ENCODE measurements around the gene PHGDH. TPM values are rescaled to one million over a fixed set of nuclear protein-coding genes. Genes with fewer than 3 reads are reported as not detected.

Gene PHGDH
- polyA plus RNA-seq (2013, experiment 1 of 2): 73.6 TPM
- 72.3 TPM for polyA plus RNA-seq (2013, experiment 2 of 2)

GRCh38 chr1:119711804-119712341 lies at the start of gene PHGDH:
Gene PHGDH, plus strand, starts transcription at chr1:119711934. Its CDS starts 89 bp downstream, at chr1:119712023.
- Histone ChIP-seq H4K91ac (ENCODE audit: low read length) (peak within 1 kb of the TSS; percentile 56), H2BK120ac (ENCODE audit: low read depth, low read length) (peak within 1 kb of the TSS; percentile 89), H3K4me2 (ENCODE audit: low read length, poor library complexity, severe bottlenecking) (peak within 1 kb of the TSS; percentile 78), H2BK15ac (ENCODE audit: low read depth, poor library complexity, severe bottlenecking) (peak within 1 kb of the TSS; percentile 91), H2BK5ac (ENCODE audit: low read depth, low read length, poor library complexity, severe bottlenecking) (no peak within 1 kb of the TSS), H2AFZ (ENCODE audit: low read depth, low read length) (peak within 1 kb of the TSS; percentile 75), H3K27ac (ENCODE audit: low read length, poor library complexity, severe bottlenecking) (peak within 1 kb of the TSS; percentile 33), H3K4ac (ENCODE audit: low read depth in 1 of 2, low read length in 2 of 2) (peak within 1 kb of the TSS; percentile 44 to 85), H3K14ac (ENCODE audit: low read length in 2 of 2) (no peak within 1 kb of the TSS), H3K9ac (ENCODE audit: low read length) (peak within 1 kb of the TSS; percentile 88), H3K79me1 (replicated peaks; ENCODE audit: low read length, poor library complexity, severe bottlenecking) (peaks cover 14% of the 10 kb centered on the region), H4K8ac (ENCODE audit: low read length) (peak within 1 kb of the TSS; percentile 66), H2AK5ac (ENCODE audit: low read length, severe bottlenecking) (no peak within 1 kb of the TSS), H3K4me1 (ENCODE audit: control insufficient read depth, insufficient read depth, low read depth, low read length) (peaks cover 11% of the 10 kb centered on the region), H2BK12ac (ENCODE audit: low read length in 2 of 2) (peak within 1 kb of the TSS in 1 of 2 experiments; percentile 1), H3K18ac (ENCODE audit: low read depth in 1 of 2, low read length in 2 of 2) (peak within 1 kb of the TSS; percentile 54 to 88), H3K4me3 (ENCODE audit: insufficient read depth in 1 of 2, low read depth in 1 of 2, low read length in 2 of 2) (peak within 1 kb of the TSS; percentile 75 to 97), H3K36me3 (ENCODE audit: control insufficient read depth in 1 of 2, insufficient read depth in 2 of 2, low read depth in 1 of 2, low read length in 2 of 2) (no peaks in the 10 kb centered on the region), H3K9me3 (ENCODE audit: control insufficient read depth, low read length) (no peaks in the 10 kb centered on the region), H3K27me3 (ENCODE audit: control insufficient read depth in 1 of 2, insufficient read depth in 1 of 2, low read length in 2 of 2) (peaks cover 3 to 11% of the 10 kb centered on the region in 2 experiments), H3K23ac (ENCODE audit: low read length in 2 of 2) (peak within 1 kb of the TSS in 1 of 2 experiments; percentile 2)
- peak; percentile 90 for DNase-seq
- WGBS: under 1% methylated on average over 27 of the region's 27 CpGs

- no peak overlapping the region for H3K14ac ChIP-seq (ENCODE audit: low read length in 2 of 2)
- H2AFZ ChIP-seq (ENCODE audit: low read depth, low read length): no peak overlapping the region
- WGBS: 53% methylated on average over 3 of the region's 3 CpGs
- H3K23ac ChIP-seq (ENCODE audit: low read length in 2 of 2): no peak overlapping the region
- H3K4me1 ChIP-seq (ENCODE audit: control insufficient read depth, insufficient read depth, low read depth, low read length): peaks cover 4% of the 10 kb centered on the region
- H3K9me3 ChIP-seq (ENCODE audit: control insufficient read depth, low read length): no peaks in the 10 kb centered on the region
- H3K4ac ChIP-seq (ENCODE audit: low read depth in 1 of 2, low read length in 2 of 2): no peak overlapping the region
- H3K27me3 ChIP-seq (ENCODE audit: control insufficient read depth in 1 of 2, insufficient read depth in 1 of 2, low read length in 2 of 2): peaks cover 0 to 16% of the 10 kb centered on the region in 2 experiments
- H3K36me3 ChIP-seq (ENCODE audit: control insufficient read depth in 1 of 2, insufficient read depth in 2 of 2, low read depth in 1 of 2, low read length in 2 of 2): no peaks in the 10 kb centered on the region
- no peak for DNase-seq
- no peak overlapping the region for H2BK5ac ChIP-seq (ENCODE audit: low read depth, low read length, poor library complexity, severe bottlenecking)
- H3K18ac ChIP-seq (ENCODE audit: low read depth in 1 of 2, low read length in 2 of 2): no peak overlapping the region
- no peak overlapping the region for H3K4me3 ChIP-seq (ENCODE audit: insufficient read depth in 1 of 2, low read depth in 1 of 2, low read length in 2 of 2)
- H3K27ac ChIP-seq (ENCODE audit: low read length, poor library complexity, severe bottlenecking): no peak overlapping the region
- no peak overlapping the region for H4K91ac ChIP-seq (ENCODE audit: low read length)
- H4K8ac ChIP-seq (ENCODE audit: low read length): no peak overlapping the region
- no peak overlapping the region for H3K4me2 ChIP-seq (ENCODE audit: low read length, poor library complexity, severe bottlenecking)
- no peak overlapping the region for H2BK12ac ChIP-seq (ENCODE audit: low read length in 2 of 2)
- no peak overlapping the region for H2BK120ac ChIP-seq (ENCODE audit: low read depth, low read length)
- no peak overlapping the region for H2BK15ac ChIP-seq (ENCODE audit: low read depth, poor library complexity, severe bottlenecking)
- H2AK5ac ChIP-seq (ENCODE audit: low read length, severe bottlenecking): no peak overlapping the region
- no peak overlapping the region for H3K9ac ChIP-seq (ENCODE audit: low read length)
- H3K79me1 ChIP-seq (replicated peaks; ENCODE audit: low read length, poor library complexity, severe bottlenecking): no peaks in the 10 kb centered on the region
Measured at GRCh38 chr1:119662034-119662437, 49.7 kb upstream of the PHGDH start.

GRCh38 chr1:119664067-119664466 lies 47.7 kb upstream of the PHGDH start:
- Histone ChIP-seq H4K8ac (ENCODE audit: low read length) (no peak overlapping the region), H3K27ac (ENCODE audit: low read length, poor library complexity, severe bottlenecking) (no peak overlapping the region), H3K27me3 (ENCODE audit: control insufficient read depth in 1 of 2, insufficient read depth in 1 of 2, low read length in 2 of 2) (peaks cover 0 to 16% of the 10 kb centered on the region in 2 experiments), H3K14ac (ENCODE audit: low read length in 2 of 2) (no peak overlapping the region), H3K79me1 (replicated peaks; ENCODE audit: low read length, poor library complexity, severe bottlenecking) (no peaks in the 10 kb centered on the region), H3K9me3 (ENCODE audit: control insufficient read depth, low read length) (no peaks in the 10 kb centered on the region), H3K23ac (ENCODE audit: low read length in 2 of 2) (no peak overlapping the region), H3K4me1 (ENCODE audit: control insufficient read depth, insufficient read depth, low read depth, low read length) (peaks cover 4% of the 10 kb centered on the region), H3K4me3 (ENCODE audit: insufficient read depth in 1 of 2, low read depth in 1 of 2, low read length in 2 of 2) (no peak overlapping the region), H2BK12ac (ENCODE audit: low read length in 2 of 2) (no peak overlapping the region), H2BK15ac (ENCODE audit: low read depth, poor library complexity, severe bottlenecking) (no peak overlapping the region), H2BK5ac (ENCODE audit: low read depth, low read length, poor library complexity, severe bottlenecking) (no peak overlapping the region), H3K4me2 (ENCODE audit: low read length, poor library complexity, severe bottlenecking) (no peak overlapping the region), H3K4ac (ENCODE audit: low read depth in 1 of 2, low read length in 2 of 2) (no peak overlapping the region), H3K9ac (ENCODE audit: low read length) (no peak overlapping the region), H2BK120ac (ENCODE audit: low read depth, low read length) (no peak overlapping the region), H4K91ac (ENCODE audit: low read length) (no peak overlapping the region), H2AK5ac (ENCODE audit: low read length, severe bottlenecking) (peak overlapping the region; percentile 26), H3K18ac (ENCODE audit: low read depth in 1 of 2, low read length in 2 of 2) (no peak overlapping the region), H2AFZ (ENCODE audit: low read depth, low read length) (no peak overlapping the region), H3K36me3 (ENCODE audit: control insufficient read depth in 1 of 2, insufficient read depth in 2 of 2, low read depth in 1 of 2, low read length in 2 of 2) (no peaks in the 10 kb centered on the region)
- WGBS: 61% methylated on average over 5 of the region's 5 CpGs
- DNase-seq: no peak

GRCh38 chr1:119667173-119667572 lies 44.6 kb upstream of the PHGDH start:
- Histone ChIP-seq H3K23ac (ENCODE audit: low read length in 2 of 2) (no peak overlapping the region), H3K79me1 (replicated peaks; ENCODE audit: low read length, poor library complexity, severe bottlenecking) (no peaks in the 10 kb centered on the region), H3K9ac (ENCODE audit: low read length) (no peak overlapping the region), H3K36me3 (ENCODE audit: control insufficient read depth in 1 of 2, insufficient read depth in 2 of 2, low read depth in 1 of 2, low read length in 2 of 2) (no peaks in the 10 kb centered on the region), H4K91ac (ENCODE audit: low read length) (no peak overlapping the region), H2BK120ac (ENCODE audit: low read depth, low read length) (no peak overlapping the region), H3K4ac (ENCODE audit: low read depth in 1 of 2, low read length in 2 of 2) (no peak overlapping the region), H3K4me2 (ENCODE audit: low read length, poor library complexity, severe bottlenecking) (no peak overlapping the region), H4K8ac (ENCODE audit: low read length) (no peak overlapping the region), H2BK12ac (ENCODE audit: low read length in 2 of 2) (no peak overlapping the region), H3K9me3 (ENCODE audit: control insufficient read depth, low read length) (no peaks in the 10 kb centered on the region), H3K18ac (ENCODE audit: low read depth in 1 of 2, low read length in 2 of 2) (no peak overlapping the region), H3K4me1 (ENCODE audit: control insufficient read depth, insufficient read depth, low read depth, low read length) (no peaks in the 10 kb centered on the region), H3K27ac (ENCODE audit: low read length, poor library complexity, severe bottlenecking) (no peak overlapping the region), H2AFZ (ENCODE audit: low read depth, low read length) (no peak overlapping the region), H2BK5ac (ENCODE audit: low read depth, low read length, poor library complexity, severe bottlenecking) (no peak overlapping the region), H3K27me3 (ENCODE audit: control insufficient read depth in 1 of 2, insufficient read depth in 1 of 2, low read length in 2 of 2) (peaks cover 0 to 16% of the 10 kb centered on the region in 2 experiments), H3K4me3 (ENCODE audit: insufficient read depth in 1 of 2, low read depth in 1 of 2, low read length in 2 of 2) (no peak overlapping the region), H2BK15ac (ENCODE audit: low read depth, poor library complexity, severe bottlenecking) (no peak overlapping the region), H2AK5ac (ENCODE audit: low read length, severe bottlenecking) (no peak overlapping the region), H3K14ac (ENCODE audit: low read length in 2 of 2) (no peak overlapping the region)
- no peak for DNase-seq
- 96% methylated on average over 5 of the region's 6 CpGs for WGBS
